HepG2 (cell line): ENCODE data around the gene CCDC170. TPM values are rescaled to one million over a fixed set of nuclear protein-coding genes. Genes with fewer than 3 reads are reported as not detected.
A peak's percentile ranks its signal among the peaks of the same experiment; 100 is the strongest.

Experiments
- HOXA7 ChIP-seq: sonication (generic); formaldehyde crosslinking; IDR thresholded peaks from 2 replicates; pipeline ENCODE4 v1.8.1; 2022; ENCODE audit warnings: mild to moderate bottlenecking, missing genetic modification reagents, moderate library complexity
- KMT2A ChIP-seq: sonication (generic); formaldehyde crosslinking; IDR thresholded peaks from 2 replicates; pipeline ENCODE4 v1.4.0; 2020; ENCODE audit warnings: missing genetic modification reagents
- MLLT10 ChIP-seq: sonication (generic); formaldehyde crosslinking; IDR thresholded peaks from 2 replicates; pipeline ENCODE4 v1.4.0; 2020; ENCODE audit warnings: missing genetic modification reagents
- PAX8 ChIP-seq: sonication (generic); formaldehyde crosslinking; IDR thresholded peaks from 2 replicates; pipeline ENCODE4 v1.8.0; 2022; ENCODE audit warnings: mild to moderate bottlenecking, missing genetic modification reagents, borderline replicate concordance
- POLR2G ChIP-seq: fragments of 200-400 bp; formaldehyde crosslinking; IDR thresholded peaks from 2 replicates; pipeline ENCODE4 v1.6.1; 2018; ENCODE audit warnings: mild to moderate bottlenecking, low read depth, low read length, moderate library complexity
- SMAD3 ChIP-seq: sonication (generic); formaldehyde crosslinking; IDR thresholded peaks from 2 replicates; pipeline ENCODE4 v1.4.0; 2020; ENCODE audit warnings: missing genetic modification reagents
- SOX6 ChIP-seq, 2 experiments: fragments of 450-650 bp in 1 of 2; sonication (generic) in 1 of 2; formaldehyde crosslinking in 1 of 2; IDR thresholded peaks; 2 replicates each; pipeline versions ENCODE4 v1.4.0 to v1.6.1; 2017 to 2020; ENCODE audit warnings: antibody characterized with exemption in 1 of 2, mild to moderate bottlenecking in 1 of 2, missing genetic modification reagents in 1 of 2
- TSC22D2 ChIP-seq: sonication (generic); formaldehyde crosslinking; IDR thresholded peaks from 2 replicates; pipeline ENCODE4 v1.5.1; 2020; ENCODE audit warnings: missing genetic modification reagents, mild to moderate bottlenecking, borderline replicate concordance
- ZBTB38 ChIP-seq: sonication (generic); formaldehyde crosslinking; IDR thresholded peaks from 2 replicates; pipeline ENCODE4 v1.5.1; 2020; ENCODE audit warnings: mild to moderate bottlenecking, missing genetic modification reagents
- ZNF136 ChIP-seq: sonication (generic); formaldehyde crosslinking; IDR thresholded peaks from 2 replicates; pipeline ENCODE4 v1.8.1; 2022; ENCODE audit warnings: low read depth, mild to moderate bottlenecking, moderate library complexity, missing genetic modification reagents
- ZNF282 ChIP-seq: fragments of 450-650 bp; IDR thresholded peaks from 2 replicates; pipeline ENCODE4 v1.6.1; 2018; ENCODE audit not compliant: partially characterized antibody
- ZNF329 ChIP-seq: sonication (generic); formaldehyde crosslinking; IDR thresholded peaks from 2 replicates; pipeline ENCODE4 v1.9.0; 2021; ENCODE audit warnings: low read depth, mild to moderate bottlenecking, missing genetic modification reagents
- ZNF557 ChIP-seq: sonication (generic); formaldehyde crosslinking; IDR thresholded peaks from 2 replicates; pipeline ENCODE4 v1.4.0; 2020; ENCODE audit warnings: missing genetic modification reagents
- ZNF674 ChIP-seq: sonication (generic); formaldehyde crosslinking; IDR thresholded peaks from 2 replicates; pipeline ENCODE4 v1.5.0; 2020; ENCODE audit warnings: low read depth, mild to moderate bottlenecking, missing genetic modification reagents
- ZSCAN31 ChIP-seq: sonication (generic); formaldehyde crosslinking; IDR thresholded peaks from 2 replicates; pipeline ENCODE4 v1.5.0; 2020; ENCODE audit warnings: low read depth, mild to moderate bottlenecking, missing genetic modification reagents
- polyA plus RNA-seq, 8 experiments: library from polyadenylated mRNA; depleted of rRNA in 3 of 8; stranded (reverse) in 7 of 8; unstranded in 1 of 8; fragments of >200 nt; fragmentation: Illumina TruSeq in 4 of 8; extraction: Trizol in 4 of 8; gene quantifications; 2 replicates each; pipeline versions ENCODE4 v1.2.1 to v1.2.3, GENCODE V29; 2011 to 2016; ENCODE audit warnings: low read depth in 4 of 8, missing spikeins in 1 of 8, mixed read lengths in 1 of 8; ENCODE audit not compliant: insufficient read depth in 1 of 8
- total RNA-seq, 5 experiments: library from RNA; depleted of rRNA; stranded (reverse); fragments of >200 nt; fragmentation: Illumina TruSeq; extraction: Trizol; gene quantifications; 2 replicates each; pipeline ENCODE4 v1.2.3, GENCODE V29; 2016; ENCODE audit warnings: low read depth in 1 of 5
- TF ChIP-seq, protein P1 (sequence below): sonication (generic); formaldehyde crosslinking; IDR thresholded peaks from 2 replicates; pipeline ENCODE4 v1.4.0; 2020; ENCODE audit warnings: missing genetic modification reagents
- TF ChIP-seq, protein P2 (sequence below): sonication (generic); formaldehyde crosslinking; IDR thresholded peaks from 2 replicates; pipeline ENCODE4 v1.4.0; 2020; ENCODE audit warnings: missing genetic modification reagents
- TF ChIP-seq, protein P3 (sequence below): sonication (generic); formaldehyde crosslinking; IDR thresholded peaks from 2 replicates; pipeline ENCODE4 v1.8.1; 2022; ENCODE audit warnings: low read depth, mild to moderate bottlenecking, missing genetic modification reagents
- TF ChIP-seq, protein P4 (sequence below): sonication (generic); formaldehyde crosslinking; IDR thresholded peaks from 2 replicates; pipeline ENCODE4 v1.4.0; 2020; ENCODE audit warnings: missing genetic modification reagents

The CCDC170 gene
- total and polyA plus RNA-seq, 2 of the 13 experiments (the other 11 are each of a cell fraction or from before 2014, with no cell fraction given): 0.90 to 5.1 TPM

DNA sequence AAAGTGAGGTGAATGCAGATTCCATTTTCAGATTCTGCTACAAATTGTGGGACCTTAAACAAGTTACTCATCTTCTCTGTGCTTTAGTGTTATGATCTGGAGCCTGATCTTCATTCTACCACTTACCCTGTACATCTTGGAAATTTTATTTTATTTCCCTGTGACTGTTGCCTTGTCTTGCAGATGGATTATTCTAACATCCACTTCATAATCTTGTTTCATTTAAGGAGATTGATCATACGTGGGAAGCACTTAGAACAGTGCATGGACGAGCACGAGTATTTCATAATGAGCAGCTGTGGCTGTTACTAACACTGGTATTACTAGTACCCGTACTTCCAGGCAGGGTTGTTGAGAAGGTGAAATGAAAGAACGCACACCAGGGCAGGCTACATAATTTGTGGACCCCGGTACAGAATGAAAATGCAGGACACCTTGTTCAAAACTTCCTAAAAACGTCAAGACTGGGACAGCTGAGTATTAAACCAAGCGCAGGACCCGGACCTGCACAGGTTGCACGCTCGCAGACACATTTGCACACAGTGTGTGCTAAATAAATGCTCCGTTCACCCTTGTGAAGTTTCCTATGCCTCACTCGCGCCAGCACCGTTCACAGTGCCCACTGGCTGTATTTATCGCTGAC, 535 bp upstream of the CCDC170 start (continued):
- TF ChIP-seq, protein P1, sequence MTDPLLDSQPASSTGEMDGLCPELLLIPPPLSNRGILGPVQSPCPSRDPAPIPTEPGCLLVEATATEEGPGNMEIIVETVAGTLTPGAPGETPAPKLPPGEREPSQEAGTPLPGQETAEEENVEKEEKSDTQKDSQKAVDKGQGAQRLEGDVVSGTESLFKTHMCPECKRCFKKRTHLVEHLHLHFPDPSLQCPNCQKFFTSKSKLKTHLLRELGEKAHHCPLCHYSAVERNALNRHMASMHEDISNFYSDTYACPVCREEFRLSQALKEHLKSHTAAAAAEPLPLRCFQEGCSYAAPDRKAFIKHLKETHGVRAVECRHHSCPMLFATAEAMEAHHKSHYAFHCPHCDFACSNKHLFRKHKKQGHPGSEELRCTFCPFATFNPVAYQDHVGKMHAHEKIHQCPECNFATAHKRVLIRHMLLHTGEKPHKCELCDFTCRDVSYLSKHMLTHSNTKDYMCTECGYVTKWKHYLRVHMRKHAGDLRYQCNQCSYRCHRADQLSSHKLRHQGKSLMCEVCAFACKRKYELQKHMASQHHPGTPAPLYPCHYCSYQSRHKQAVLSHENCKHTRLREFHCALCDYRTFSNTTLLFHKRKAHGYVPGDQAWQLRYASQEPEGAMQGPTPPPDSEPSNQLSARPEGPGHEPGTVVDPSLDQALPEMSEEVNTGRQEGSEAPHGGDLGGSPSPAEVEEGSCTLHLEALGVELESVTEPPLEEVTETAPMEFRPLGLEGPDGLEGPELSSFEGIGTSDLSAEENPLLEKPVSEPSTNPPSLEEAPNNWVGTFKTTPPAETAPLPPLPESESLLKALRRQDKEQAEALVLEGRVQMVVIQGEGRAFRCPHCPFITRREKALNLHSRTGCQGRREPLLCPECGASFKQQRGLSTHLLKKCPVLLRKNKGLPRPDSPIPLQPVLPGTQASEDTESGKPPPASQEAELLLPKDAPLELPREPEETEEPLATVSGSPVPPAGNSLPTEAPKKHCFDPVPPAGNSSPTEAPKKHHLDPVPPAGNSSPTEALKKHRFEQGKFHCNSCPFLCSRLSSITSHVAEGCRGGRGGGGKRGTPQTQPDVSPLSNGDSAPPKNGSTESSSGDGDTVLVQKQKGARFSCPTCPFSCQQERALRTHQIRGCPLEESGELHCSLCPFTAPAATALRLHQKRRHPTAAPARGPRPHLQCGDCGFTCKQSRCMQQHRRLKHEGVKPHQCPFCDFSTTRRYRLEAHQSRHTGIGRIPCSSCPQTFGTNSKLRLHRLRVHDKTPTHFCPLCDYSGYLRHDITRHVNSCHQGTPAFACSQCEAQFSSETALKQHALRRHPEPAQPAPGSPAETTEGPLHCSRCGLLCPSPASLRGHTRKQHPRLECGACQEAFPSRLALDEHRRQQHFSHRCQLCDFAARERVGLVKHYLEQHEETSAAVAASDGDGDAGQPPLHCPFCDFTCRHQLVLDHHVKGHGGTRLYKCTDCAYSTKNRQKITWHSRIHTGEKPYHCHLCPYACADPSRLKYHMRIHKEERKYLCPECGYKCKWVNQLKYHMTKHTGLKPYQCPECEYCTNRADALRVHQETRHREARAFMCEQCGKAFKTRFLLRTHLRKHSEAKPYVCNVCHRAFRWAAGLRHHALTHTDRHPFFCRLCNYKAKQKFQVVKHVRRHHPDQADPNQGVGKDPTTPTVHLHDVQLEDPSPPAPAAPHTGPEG: no peak
- 0 out of 2 replicates have a peak, but pooled peaks have one; percentile 25 for TF ChIP-seq ZNF329 (CRISPR knock-in tag)
- TF ChIP-seq TSC22D2 (CRISPR knock-in tag): no peak
- TF ChIP-seq SMAD3 (CRISPR knock-in tag): no peak
- TF ChIP-seq, protein P2, sequence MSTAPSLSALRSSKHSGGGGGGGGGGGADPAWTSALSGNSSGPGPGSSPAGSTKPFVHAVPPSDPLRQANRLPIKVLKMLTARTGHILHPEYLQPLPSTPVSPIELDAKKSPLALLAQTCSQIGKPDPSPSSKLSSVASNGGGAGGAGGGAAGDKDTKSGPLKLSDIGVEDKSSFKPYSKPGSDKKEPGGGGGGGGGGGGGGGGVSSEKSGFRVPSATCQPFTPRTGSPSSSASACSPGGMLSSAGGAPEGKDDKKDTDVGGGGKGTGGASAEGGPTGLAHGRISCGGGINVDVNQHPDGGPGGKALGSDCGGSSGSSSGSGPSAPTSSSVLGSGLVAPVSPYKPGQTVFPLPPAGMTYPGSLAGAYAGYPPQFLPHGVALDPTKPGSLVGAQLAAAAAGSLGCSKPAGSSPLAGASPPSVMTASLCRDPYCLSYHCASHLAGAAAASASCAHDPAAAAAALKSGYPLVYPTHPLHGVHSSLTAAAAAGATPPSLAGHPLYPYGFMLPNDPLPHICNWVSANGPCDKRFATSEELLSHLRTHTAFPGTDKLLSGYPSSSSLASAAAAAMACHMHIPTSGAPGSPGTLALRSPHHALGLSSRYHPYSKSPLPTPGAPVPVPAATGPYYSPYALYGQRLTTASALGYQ (CRISPR knock-in tag): peak; percentile 17; the same call in 1 of the 2 replicates
- 0 out of 2 replicates have a peak, but pooled peaks have one; percentile 60 for TF ChIP-seq ZNF674 (CRISPR knock-in tag)
- 0 out of 2 replicates have a peak, but pooled peaks have one; percentile 35 for TF ChIP-seq ZSCAN31 (CRISPR knock-in tag)
- no peak for TF ChIP-seq KMT2A (CRISPR knock-in tag)
- TF ChIP-seq, protein P3, sequence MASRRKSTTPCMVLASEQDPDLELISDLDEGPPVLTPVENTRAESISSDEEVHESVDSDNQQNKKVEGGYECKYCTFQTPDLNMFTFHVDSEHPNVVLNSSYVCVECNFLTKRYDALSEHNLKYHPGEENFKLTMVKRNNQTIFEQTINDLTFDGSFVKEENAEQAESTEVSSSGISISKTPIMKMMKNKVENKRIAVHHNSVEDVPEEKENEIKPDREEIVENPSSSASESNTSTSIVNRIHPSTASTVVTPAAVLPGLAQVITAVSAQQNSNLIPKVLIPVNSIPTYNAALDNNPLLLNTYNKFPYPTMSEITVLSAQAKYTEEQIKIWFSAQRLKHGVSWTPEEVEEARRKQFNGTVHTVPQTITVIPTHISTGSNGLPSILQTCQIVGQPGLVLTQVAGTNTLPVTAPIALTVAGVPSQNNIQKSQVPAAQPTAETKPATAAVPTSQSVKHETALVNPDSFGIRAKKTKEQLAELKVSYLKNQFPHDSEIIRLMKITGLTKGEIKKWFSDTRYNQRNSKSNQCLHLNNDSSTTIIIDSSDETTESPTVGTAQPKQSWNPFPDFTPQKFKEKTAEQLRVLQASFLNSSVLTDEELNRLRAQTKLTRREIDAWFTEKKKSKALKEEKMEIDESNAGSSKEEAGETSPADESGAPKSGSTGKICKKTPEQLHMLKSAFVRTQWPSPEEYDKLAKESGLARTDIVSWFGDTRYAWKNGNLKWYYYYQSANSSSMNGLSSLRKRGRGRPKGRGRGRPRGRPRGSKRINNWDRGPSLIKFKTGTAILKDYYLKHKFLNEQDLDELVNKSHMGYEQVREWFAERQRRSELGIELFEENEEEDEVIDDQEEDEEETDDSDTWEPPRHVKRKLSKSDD (CRISPR knock-in tag): no peak
- no peak for TF ChIP-seq SOX6 (IDR thresholded peaks at IDR 0.05)
- TF ChIP-seq SOX6 (CRISPR knock-in tag; IDR thresholded peaks at IDR 0.05): no peak
- TF ChIP-seq ZNF136 (CRISPR knock-in tag): no peak
- TF ChIP-seq POLR2G: no peak
- TF ChIP-seq ZBTB38 (CRISPR knock-in tag): no peak
- no peak for TF ChIP-seq PAX8 (CRISPR knock-in tag)
- TF ChIP-seq MLLT10 (CRISPR knock-in tag): no peak
- TF ChIP-seq HOXA7 (CRISPR knock-in tag): no peak
- TF ChIP-seq ZNF282: no peak
- TF ChIP-seq, protein P4, sequence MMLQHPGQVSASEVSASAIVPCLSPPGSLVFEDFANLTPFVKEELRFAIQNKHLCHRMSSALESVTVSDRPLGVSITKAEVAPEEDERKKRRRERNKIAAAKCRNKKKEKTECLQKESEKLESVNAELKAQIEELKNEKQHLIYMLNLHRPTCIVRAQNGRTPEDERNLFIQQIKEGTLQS (CRISPR knock-in tag): no peak
- 0 out of 2 replicates have a peak, but pooled peaks have one; percentile 50 for TF ChIP-seq ZNF557
